Body of pancreas (tissue), 4 donors: ENCODE measurements around the gene PDIA2.

Experiments used
- POLR2A ChIP-seq, 3 donors: fragments of 450-650 bp; IDR thresholded peaks; one replicate each; pipeline ENCODE4 v1.6.1; 2016; ENCODE audit warnings: antibody characterized with exemption in 3 of 3, mild to moderate bottlenecking in 2 of 3
- TF ChIP-seq, protein P1 (sequence below), 7 experiments: fragments of 450-650 bp in 4 of 7; fragments of 200-600 bp in 3 of 7; sonication (generic) in 3 of 7; IDR thresholded peaks; one replicate each; pipeline ENCODE4 v1.5.1; 2016 to 2019; ENCODE audit warnings: antibody characterized with exemption in 7 of 7

DNA sequence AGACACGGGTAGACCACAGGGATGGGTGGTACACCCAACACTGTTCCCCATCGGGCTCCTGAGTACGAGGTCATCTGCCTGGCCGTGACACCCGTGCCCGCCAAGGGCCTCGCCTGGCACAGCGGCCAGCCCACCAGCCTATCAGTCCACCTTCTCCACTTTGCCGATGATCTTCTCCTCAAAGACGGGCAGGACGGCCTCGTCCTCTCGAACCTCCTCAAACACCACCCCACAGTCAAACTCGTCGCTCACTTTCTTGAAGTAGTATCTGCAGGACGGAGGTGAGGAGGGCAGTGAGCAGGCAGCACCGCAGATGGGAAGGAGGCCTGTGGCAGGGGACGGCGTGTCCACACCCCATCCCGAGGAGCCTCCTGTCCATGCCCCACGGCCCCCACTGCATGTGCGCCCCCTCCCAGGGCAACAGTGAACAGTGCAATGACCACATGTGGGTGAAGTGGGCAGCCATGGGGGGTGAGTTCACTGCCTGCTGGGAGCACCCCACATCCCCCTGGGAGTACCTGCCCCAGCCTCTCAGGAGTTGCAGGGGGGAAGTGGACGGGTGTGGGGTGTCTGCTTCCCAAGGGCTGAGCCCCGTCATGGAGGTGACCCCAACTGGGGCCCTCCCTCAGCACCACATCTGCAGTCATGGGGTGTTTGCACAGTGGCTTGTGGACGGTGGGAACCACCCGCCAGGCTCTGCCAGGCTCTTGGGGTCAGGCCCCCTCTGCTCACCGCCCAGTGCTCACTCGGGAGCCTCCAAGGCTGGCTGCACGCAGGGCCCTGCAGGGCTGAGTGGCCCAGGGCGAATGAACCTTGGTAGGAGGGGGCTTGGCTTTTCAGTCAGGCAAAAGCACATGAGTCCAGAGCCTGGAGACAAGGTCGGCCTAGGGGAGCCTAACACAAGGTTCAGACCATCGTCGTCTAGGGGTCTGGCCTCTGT, 5.3 kb downstream of the PDIA2 start:
- TF ChIP-seq, protein P1, sequence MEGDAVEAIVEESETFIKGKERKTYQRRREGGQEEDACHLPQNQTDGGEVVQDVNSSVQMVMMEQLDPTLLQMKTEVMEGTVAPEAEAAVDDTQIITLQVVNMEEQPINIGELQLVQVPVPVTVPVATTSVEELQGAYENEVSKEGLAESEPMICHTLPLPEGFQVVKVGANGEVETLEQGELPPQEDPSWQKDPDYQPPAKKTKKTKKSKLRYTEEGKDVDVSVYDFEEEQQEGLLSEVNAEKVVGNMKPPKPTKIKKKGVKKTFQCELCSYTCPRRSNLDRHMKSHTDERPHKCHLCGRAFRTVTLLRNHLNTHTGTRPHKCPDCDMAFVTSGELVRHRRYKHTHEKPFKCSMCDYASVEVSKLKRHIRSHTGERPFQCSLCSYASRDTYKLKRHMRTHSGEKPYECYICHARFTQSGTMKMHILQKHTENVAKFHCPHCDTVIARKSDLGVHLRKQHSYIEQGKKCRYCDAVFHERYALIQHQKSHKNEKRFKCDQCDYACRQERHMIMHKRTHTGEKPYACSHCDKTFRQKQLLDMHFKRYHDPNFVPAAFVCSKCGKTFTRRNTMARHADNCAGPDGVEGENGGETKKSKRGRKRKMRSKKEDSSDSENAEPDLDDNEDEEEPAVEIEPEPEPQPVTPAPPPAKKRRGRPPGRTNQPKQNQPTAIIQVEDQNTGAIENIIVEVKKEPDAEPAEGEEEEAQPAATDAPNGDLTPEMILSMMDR (IDR thresholded peaks at IDR 0.05), result no peak
- no peak for TF ChIP-seq POLR2A (IDR thresholded peaks at IDR 0.05)
